Measurements from ENCODE around the gene MEI4. TPM values are rescaled to one million over a fixed set of nuclear protein-coding genes. Genes with fewer than 3 reads are reported as not detected.

The MEI4 gene
- total RNA-seq, 1 experiment from 2014 or later: not detected

GRCh38 chr6:77604476-77604875 is 48.4 kb upstream of the MEI4 start:
- Histone ChIP-seq H3K9me2 (ENCODE audit: insufficient read depth) (no peaks in the 10 kb centered on the region), H2AFZ (ENCODE audit: low read depth, low read length, poor library complexity, severe bottlenecking) (no peak overlapping the region), H4K20me1 (ENCODE audit: insufficient read depth) (no peaks in the 10 kb centered on the region), H3K27me3 (ENCODE audit: insufficient read depth, low read length) (no peaks in the 10 kb centered on the region), H3K4me1 (ENCODE audit: control insufficient read depth in 1 of 2, insufficient read depth in 2 of 2, low read length in 2 of 2) (no peaks in the 10 kb centered on the region), H3K79me2 (ENCODE audit: insufficient read depth, low read length) (no peaks in the 10 kb centered on the region), H3K9me3 (ENCODE audit: control insufficient read depth in 1 of 2, insufficient read depth in 1 of 2, low read depth in 1 of 2, low read length in 2 of 2) (no peaks in the 10 kb centered on the region), H3K9ac (ENCODE audit: low read length) (no peak overlapping the region), H3K36me3 (ENCODE audit: control insufficient read depth in 1 of 2, insufficient read depth in 2 of 2, low read length in 2 of 2) (no peaks in the 10 kb centered on the region), H3K4me3 (replicated peaks in 1 of 2; ENCODE audit: low read depth in 1 of 2, low read length in 2 of 2) (no peak overlapping the region), H3K4me2 (ENCODE audit: low read length) (no peak overlapping the region), H3K27ac (ENCODE audit: low read depth, low read length) (no peak overlapping the region)
- no TSS peak for BruUV-seq (replicated peaks)
- RAD21 ChIA-PET (ENCODE audit: low non-redundant PET in 1 of 2, low total read pairs in 2 of 2, uncharacterized antibody in 2 of 2, unreplicated experiment in 2 of 2): no interaction called here
- DNase-seq (ENCODE audit: low read depth, low spot score) (no peak), ATAC-seq (no peak)
- POLR2A ChIA-PET: no interaction called here
- CTCF ChIA-PET: interaction anchor here (1.5 kb wide), 1 partner anchor 16 kb away, joined by 7 read pairs; no protein-coding TSS in a partner anchor
- no peak for TF ChIP-seq TCF7L2 (IDR thresholded peaks at IDR 0.05; ENCODE audit: borderline replicate concordance, extremely low read depth, insufficient read depth, insufficient read length)
- TF ChIP-seq SRF (IDR thresholded peaks at IDR 0.05; ENCODE audit: low read depth): no peak
- TF ChIP-seq CEBPB (IDR thresholded peaks at IDR 0.05; ENCODE audit: low read depth): no peak
- TF ChIP-seq ZNF274 (IDR thresholded peaks at IDR 0.05; ENCODE audit: low read depth, low read length): no peak
- intact Hi-C loops (cut with micrococcal nuclease): no loop called here

GRCh38 chr6:77607004-77607403 is 45.8 kb upstream of the MEI4 start:
- Histone ChIP-seq H3K79me2 (ENCODE audit: insufficient read depth, low read length) (no peaks in the 10 kb centered on the region), H3K27ac (ENCODE audit: low read depth, low read length) (no peak overlapping the region), H3K9me2 (ENCODE audit: insufficient read depth) (no peaks in the 10 kb centered on the region), H3K9me3 (ENCODE audit: control insufficient read depth in 1 of 2, insufficient read depth in 1 of 2, low read depth in 1 of 2, low read length in 2 of 2) (no peaks in the 10 kb centered on the region), H4K20me1 (ENCODE audit: insufficient read depth) (no peaks in the 10 kb centered on the region), H3K4me3 (replicated peaks in 1 of 2; ENCODE audit: low read depth in 1 of 2, low read length in 2 of 2) (no peak overlapping the region), H3K36me3 (ENCODE audit: control insufficient read depth in 1 of 2, insufficient read depth in 2 of 2, low read length in 2 of 2) (no peaks in the 10 kb centered on the region), H2AFZ (ENCODE audit: low read depth, low read length, poor library complexity, severe bottlenecking) (no peak overlapping the region), H3K27me3 (ENCODE audit: insufficient read depth, low read length) (no peaks in the 10 kb centered on the region), H3K4me1 (ENCODE audit: control insufficient read depth in 1 of 2, insufficient read depth in 2 of 2, low read length in 2 of 2) (no peaks in the 10 kb centered on the region), H3K4me2 (ENCODE audit: low read length) (no peak overlapping the region), H3K9ac (ENCODE audit: low read length) (no peak overlapping the region)
- ChIA-PET POLR2A (no interaction called here), CTCF (interaction anchor here (1.1 kb wide), 1 partner anchor 13 kb away, joined by 3 read pairs; no protein-coding TSS in a partner anchor), RAD21 (ENCODE audit: low non-redundant PET in 1 of 2, low total read pairs in 2 of 2, uncharacterized antibody in 2 of 2, unreplicated experiment in 2 of 2) (no interaction called here)
- ATAC-seq (no peak), DNase-seq (ENCODE audit: low read depth, low spot score) (no peak)
- intact Hi-C loops (cut with micrococcal nuclease): no loop called here
- BruUV-seq (replicated peaks): no TSS peak
- TF ChIP-seq SIN3A (IDR thresholded peaks at IDR 0.05; ENCODE audit: low read depth): no peak
- TF ChIP-seq CEBPB (IDR thresholded peaks at IDR 0.05; ENCODE audit: low read depth): no peak
- TF ChIP-seq MAX (IDR thresholded peaks at IDR 0.05): no peak
- TF ChIP-seq SP1 (IDR thresholded peaks at IDR 0.05; ENCODE audit: low read depth): no peak
- TF ChIP-seq CTCF (IDR thresholded peaks at IDR 0.05 in 2 of 3, conservative IDR thresholded peaks at IDR 0.05 in 1 of 3; ENCODE audit: borderline replicate concordance in 1 of 3, insufficient read depth in 1 of 3, low read depth in 2 of 3, low read length in 2 of 3): no peak
- TF ChIP-seq ATF3 (IDR thresholded peaks at IDR 0.05): no peak
- TF ChIP-seq TCF7L2 (IDR thresholded peaks at IDR 0.05; ENCODE audit: borderline replicate concordance, extremely low read depth, insufficient read depth, insufficient read length): no peak
- no peak for TF ChIP-seq ZFX (IDR thresholded peaks at IDR 0.05)
- no peak for TF ChIP-seq REST (IDR thresholded peaks at IDR 0.05; ENCODE audit: low read depth)
- TF ChIP-seq ZBTB33 (IDR thresholded peaks at IDR 0.05; ENCODE audit: extremely low read depth, insufficient replicate concordance, low read length): no peak

Measured in HCT116 (cell line).